HG03575 (cell line): ENCODE measurements around the gene HIBADH.
"Not testable (repeated sequence)": the region's sequence is repeated elsewhere in the genome, so short reads cannot be mapped to it uniquely, and the experiment has no call there.

Experiments used
- ATAC-seq: cut with Tn5 transposase; IDR thresholded peaks from one replicate; pipeline ENCODE4 v1.9.1; 2021; ENCODE audit not compliant: unreplicated experiment, insufficient number of reproducible peaks, low FRiP score; ENCODE audit errors: extremely low read depth

Gene HIBADH

GRCh38 chr7:27685209-27685608 lies 22.5 kb upstream of the HIBADH start:
- ATAC-seq = no peak

GRCh38 chr7:27684491-27684890 lies 21.8 kb upstream of the HIBADH start:
- no peak for ATAC-seq

DNA sequence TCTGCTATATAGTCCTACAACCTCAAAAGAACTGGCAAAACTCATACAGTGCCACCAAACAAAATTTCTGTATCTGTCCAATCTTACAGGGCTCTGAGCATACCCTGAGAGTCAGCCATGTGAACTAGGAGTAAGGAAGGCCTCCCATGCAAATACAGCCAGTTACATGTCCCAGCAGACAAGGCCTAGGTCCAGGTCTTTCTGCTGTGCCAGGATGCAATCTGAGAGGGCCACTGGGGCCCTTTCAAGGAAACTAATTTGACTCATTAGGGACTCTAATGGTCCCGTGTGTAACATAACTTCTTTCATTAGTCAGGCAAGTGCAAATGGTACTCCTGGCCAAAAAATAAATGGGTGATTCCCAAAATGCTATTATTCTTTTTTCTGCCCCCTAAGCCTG lies 17.9 kb upstream of the HIBADH start:
- no peak for ATAC-seq

GRCh38 chr7:27678617-27679260 lies 16.1 kb upstream of the HIBADH start:
- ATAC-seq = no peak

GRCh38 chr7:27677912-27678612 lies 15.4 kb upstream of the HIBADH start:
- ATAC-seq = no peak

GRCh38 chr7:27674126-27674525 lies 11.4 kb upstream of the HIBADH start:
- ATAC-seq = not testable (repeated sequence)

DNA sequence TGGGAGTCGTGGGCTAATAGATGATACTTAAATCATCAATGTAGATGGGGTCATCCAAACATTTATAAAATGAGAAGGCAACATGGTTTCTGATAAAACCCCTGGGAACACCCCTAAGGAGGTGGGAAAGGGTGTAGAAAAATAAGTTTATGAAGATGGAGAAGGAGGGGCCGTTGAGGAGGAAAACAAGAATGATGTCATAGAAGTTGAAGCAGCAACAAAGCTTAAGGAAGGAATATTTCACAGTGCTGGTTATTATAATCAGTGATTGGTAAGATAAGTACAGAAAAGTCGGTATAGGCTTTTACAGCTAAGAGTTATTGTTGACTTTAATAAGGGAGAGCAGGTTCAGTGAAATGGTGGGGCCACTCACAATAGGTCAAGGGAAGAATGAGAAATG lies 9.0 kb upstream of the HIBADH start:
- ATAC-seq = no peak

DNA sequence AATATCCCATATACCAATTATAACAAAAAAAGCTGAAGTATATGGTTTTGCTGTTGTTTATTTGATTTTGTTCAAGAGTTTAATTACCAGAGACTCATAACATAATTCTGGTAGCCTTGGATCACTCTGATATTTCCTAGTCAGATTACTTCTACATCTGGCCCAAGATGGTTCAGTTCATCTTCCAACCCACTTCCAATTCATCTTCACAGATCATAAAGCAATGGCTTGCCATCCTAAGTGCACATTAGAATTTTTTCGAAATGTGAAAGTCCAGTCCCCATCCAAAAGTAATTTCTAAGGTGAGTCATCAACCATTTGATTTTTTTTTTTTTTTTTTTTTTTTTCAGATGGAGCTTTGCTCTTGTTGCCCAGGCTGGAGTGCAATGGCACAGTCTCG lies 8.0 kb upstream of the HIBADH start:
- ATAC-seq = no peak

DNA sequence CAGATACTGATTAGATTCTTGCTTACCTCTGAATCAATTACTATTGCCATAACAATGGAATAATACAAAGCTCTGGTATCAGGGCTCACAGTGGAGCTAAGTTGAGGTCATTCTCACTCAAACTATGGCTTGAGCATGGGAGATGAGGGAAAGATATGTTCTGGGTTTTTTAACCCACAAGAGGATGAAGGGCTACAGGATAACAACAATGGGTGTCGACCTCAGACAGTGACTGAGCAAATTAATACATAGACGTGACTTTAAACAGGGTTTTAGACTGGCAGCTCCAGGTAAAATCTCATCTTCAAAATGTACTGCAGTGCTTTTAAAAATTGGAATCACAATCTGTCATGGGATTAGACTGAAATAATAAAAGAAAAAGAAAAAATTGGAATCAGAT lies 7.5 kb upstream of the HIBADH start:
- no peak for ATAC-seq

DNA sequence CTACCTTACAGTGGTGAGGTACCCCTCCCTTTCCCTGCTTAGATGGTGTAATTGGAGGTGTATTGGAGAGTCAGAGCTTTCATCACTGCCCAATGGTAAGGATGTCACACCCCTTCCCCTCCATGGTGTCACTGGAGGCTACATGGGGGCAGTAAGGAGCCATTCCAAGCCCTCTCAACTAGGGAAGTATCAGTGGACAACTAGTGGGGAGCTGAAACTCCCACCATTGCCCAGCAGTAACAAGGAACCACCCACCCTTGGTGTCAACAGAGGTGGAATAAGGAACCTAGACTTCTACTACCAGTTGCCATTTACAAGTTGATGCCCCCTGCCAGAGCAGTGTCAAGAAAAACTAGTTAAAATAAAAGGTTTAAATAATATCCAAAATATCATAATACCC lies 2.8 kb upstream of the HIBADH start:
- no peak for ATAC-seq

- no peak for ATAC-seq
Measured at GRCh38 chr7:27663989-27664331, 1.3 kb upstream of the HIBADH start.

DNA sequence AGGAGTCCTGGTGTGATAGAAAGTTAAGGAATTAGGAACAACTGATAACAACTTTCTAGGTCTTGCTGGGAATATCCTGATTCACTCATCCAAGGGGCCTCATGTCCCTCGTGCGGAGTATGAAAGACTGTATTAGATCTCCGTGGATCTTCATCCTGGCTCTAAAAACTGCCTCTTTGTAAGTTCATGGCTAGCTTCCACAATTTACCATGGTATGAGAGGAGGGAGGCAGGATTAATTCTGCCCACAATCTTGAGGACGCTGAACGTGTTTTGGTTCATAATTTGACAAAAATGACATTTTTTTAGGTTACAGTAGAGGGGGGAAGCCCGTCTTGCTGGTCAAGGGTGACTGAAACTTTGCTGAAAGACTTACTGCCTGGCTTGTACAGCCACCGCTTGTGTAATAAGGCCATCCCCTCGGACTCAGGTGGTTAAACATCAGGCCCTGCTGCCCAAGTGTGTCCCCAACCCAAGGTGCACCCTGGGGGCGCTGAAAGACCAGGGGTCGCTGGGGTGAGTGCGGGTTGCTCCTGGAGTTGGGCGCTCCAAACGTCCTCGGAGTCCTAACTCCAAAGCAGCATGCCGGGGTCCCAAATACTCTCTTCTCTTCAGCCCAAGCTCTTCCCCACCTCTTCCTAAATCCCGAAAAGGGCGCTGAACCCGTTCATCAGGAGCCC lies 733 bp downstream of the HIBADH start:
- ATAC-seq = no peak

GRCh38 chr7:27656724-27657123 lies 6.0 kb downstream of the HIBADH start:
- ATAC-seq = no peak

GRCh38 chr7:27655184-27655583 lies 7.5 kb downstream of the HIBADH start:
- no peak for ATAC-seq

GRCh38 chr7:27652518-27652917 lies 10.2 kb downstream of the HIBADH start:
- no peak for ATAC-seq

DNA sequence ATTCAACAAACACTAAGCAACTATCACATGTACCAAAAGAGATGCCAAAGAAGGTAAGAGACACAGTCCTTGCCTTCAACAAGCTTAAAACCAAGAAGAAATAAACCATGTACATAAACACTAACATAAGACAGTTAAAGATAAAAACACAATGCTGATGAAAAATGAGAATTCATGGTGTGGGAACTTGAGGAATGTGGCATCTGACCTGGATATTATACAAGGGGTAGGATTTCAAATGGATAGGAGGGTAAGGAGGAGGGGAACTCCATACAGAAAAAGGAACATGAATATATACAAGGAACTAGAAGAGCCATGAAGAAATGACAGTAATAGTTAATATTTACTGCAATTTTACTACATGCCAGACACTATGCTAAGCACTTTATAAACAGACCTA lies 11.0 kb downstream of the HIBADH start:
- no peak for ATAC-seq

GRCh38 chr7:27650283-27650682 lies 12.4 kb downstream of the HIBADH start:
- no peak for ATAC-seq

- no peak for ATAC-seq
Measured at GRCh38 chr7:27647489-27647888, 15.2 kb downstream of the HIBADH start.

- ATAC-seq = no peak
Measured at GRCh38 chr7:27647046-27647445, 15.6 kb downstream of the HIBADH start.

DNA sequence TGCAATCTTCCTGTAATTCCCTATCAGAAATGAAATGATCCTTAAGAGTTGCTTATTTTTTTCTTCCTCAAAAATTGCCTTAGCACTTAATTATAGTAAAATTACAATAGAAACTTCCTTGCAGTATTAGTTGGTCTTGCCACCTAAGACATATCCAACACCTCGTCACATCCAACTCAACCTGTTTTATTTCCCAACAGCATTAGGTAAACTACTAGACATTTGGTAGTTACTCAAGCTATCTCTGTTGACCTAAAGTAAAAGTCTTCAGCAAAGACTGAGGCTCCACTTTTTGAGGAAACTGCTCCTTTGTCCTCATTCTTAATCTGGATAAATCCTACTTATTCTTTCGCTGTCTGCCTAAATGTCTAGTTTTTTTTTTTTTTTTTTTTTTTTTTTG lies 20.4 kb downstream of the HIBADH start:
- no peak for ATAC-seq
